Activated CD4-positive, alpha-beta T cell treated with anti-CD3 and anti-CD28 coated beads, Interleukin-2, amount 50 U/mL, for 16 hours (primary cell): ENCODE results near the gene NUP62CL.

Source experiments
- DNase-seq: peaks from one replicate; pipeline ENCODE4 v3.0.0-alpha.2; 2020

Gene NUP62CL

DNA sequence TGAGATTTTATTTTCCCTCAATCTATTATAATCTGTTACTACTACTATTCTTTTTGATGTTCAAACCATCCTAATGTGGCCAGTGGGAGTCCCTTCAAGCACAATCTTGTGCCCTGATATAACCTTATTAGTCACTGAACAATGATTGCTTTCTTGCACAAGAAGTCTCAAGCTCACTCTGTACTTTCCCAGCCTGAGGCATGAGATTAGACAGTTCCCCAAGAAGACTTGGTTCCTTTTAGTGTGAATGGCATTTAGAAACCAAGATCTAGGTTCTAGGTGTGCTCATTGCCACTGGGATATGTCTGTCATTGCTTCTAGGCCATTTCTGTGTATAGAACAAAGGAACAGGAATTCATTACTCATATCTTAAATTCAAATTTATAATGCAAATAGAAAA is 59.6 kb downstream of the NUP62CL start:
- no peak for DNase-seq

GRCh38 chrX:107135965-107136307 is 70.3 kb downstream of the NUP62CL start:
- DNase-seq, result no peak

- peak; percentile 20 for DNase-seq
Measured at GRCh38 chrX:107135049-107135964, 70.9 kb downstream of the NUP62CL start.

- DNase-seq, result no peak
Measured at GRCh38 chrX:107123750-107124149, 82.5 kb downstream of the NUP62CL start.

GRCh38 chrX:107119283-107119682 is 87.0 kb downstream of the NUP62CL start:
- no peak for DNase-seq

DNA sequence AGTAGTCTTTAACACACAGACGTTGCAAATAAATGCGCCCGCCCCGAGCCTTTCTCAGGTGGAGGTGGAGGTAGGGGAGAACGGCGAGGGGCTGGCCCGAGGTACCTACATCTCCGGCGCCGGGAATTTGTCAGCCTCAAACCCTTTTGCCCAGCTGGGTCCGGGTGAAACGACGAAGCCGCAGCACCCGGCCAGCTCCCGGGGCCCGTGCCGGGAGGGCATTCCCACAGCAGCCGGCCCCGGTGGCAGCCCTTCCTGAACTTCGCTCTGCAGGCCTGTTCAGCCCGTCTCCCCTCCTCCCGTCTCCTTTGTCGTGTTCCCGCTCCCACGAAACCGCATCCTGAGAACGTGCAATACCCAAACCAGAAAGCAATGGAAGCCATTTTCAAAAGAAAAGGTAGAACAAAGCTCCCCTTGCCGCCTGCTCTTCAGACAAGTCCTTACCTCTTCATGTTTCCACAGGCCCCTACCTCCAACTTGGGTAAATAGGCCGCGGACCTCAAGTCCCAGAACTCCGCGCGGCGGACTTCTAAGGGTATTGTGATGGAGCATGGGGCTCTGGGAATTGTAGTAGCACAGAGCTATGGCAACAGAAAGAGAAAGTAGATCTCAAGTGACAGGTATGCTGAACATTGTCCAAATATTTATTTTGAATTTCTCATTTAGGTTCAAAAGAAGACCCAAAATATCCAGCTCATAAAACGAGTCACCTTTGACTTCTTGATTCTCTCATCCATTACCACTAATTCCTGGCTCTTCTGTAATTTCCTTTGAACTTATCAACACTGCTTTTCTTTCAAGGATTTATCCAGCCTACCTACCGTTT is 87.7 kb downstream of the NUP62CL start, which contains the start of gene RBM41:
TSS of gene RBM41 (minus strand) at position 501 of the 826 bp plus-strand sequence. CDS start at position 452, 49 bp downstream.
- peak; percentile 75 for DNase-seq

- no peak for DNase-seq
Measured at GRCh38 chrX:107117993-107118321, 88.3 kb downstream of the NUP62CL start.

GRCh38 chrX:107107459-107107858 is 98.8 kb downstream of the NUP62CL start:
- no peak for DNase-seq

- no peak for DNase-seq
Measured at GRCh38 chrX:107102980-107103379, 103.3 kb downstream of the NUP62CL start.

DNA sequence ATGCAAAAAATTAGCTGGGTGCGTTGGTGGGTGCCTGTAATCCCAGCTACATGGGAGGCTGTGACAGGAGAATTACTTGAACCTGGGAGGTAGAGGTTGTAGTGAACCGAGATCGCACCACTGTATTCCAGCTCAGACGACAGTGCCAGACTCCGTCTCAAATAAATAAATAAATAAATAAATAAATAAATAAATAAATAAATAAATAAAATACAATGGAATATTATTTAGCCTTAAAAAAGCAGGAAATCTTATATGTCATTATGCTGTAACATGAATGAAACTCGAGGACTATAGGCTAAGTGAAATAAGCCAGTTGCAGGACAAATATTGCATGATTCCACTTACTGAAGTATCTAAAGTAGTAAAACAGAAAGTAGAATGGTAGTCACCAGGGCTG is 130.1 kb downstream of the NUP62CL start:
- no peak for DNase-seq
